ENCODE measurements around the gene HCCS. TPM values are rescaled to one million over a fixed set of nuclear protein-coding genes. Genes with fewer than 3 reads are reported as not detected.

The HCCS gene
- 18.0 and 18.6 TPM in 2 replicates for total RNA-seq

DNA sequence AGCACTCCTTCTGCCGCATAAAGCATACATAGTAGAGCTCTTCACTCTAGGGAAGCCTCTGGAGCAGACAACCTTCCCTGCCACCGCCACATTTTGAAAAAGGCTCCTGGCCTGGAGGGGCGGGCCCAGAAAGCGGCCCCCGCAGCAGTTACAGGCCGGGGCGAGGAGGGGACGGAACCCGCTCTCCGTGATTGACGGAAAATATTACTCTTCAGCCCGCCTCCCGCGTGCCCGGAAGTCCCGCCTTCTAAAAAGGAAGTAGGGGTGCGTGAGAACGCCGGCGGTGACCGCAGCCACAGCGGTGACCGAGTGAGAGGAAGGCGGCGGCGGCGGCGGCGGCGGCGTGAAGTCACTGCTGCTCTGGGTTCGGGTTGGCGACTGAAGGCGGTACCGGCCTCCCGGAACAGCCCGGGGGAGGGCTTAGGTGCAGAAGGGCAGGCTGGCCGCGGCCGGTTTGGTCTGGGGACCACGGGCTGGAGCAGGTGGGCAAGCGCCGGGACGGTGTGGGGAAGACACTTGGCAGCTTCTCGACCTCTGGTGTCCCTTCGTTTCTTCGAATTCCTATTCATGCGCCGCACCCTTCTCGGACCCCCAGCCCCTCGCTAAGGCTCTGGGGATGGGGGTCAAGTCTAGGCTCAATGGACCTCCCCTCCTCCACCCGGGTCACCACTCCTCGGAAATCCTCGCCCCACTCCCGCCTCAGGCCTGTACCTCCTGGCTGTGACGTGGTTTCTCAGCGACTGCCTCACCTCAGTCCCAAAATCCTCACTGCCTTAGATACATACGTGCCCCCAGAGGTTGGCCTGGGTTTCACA, at the start of gene HCCS:
TSS of gene HCCS (plus strand) at position 296 of the 815 bp plus-strand sequence. CDS start 729 bp downstream, outside the sequence.
- intact Hi-C loops (cut with micrococcal nuclease): loop anchor here (1.0 kb wide), 1 partner anchor 647 kb away; the partner anchor contains the start of gene MSL3

DNA sequence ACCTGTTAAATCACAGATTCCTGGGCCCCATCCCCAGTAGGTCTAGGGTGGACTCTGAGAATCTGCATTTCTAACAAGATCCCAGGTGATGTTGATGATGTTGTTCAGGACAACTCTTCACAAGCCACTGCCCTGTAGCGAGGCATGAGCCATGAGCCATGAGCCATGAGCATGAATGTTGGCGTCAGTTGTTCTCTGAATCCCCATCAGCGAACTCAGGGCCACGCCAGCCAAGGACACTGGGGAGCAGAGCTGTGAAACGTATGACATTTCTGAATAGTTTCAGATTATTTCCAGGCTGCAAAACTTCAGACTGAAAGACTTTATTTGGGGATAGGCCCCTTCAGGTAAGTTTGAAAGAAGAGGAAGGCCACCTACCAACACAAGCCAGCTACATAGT, 46.9 kb upstream of the HCCS start:
- intact Hi-C loops (cut with micrococcal nuclease): no loop called here

DNA sequence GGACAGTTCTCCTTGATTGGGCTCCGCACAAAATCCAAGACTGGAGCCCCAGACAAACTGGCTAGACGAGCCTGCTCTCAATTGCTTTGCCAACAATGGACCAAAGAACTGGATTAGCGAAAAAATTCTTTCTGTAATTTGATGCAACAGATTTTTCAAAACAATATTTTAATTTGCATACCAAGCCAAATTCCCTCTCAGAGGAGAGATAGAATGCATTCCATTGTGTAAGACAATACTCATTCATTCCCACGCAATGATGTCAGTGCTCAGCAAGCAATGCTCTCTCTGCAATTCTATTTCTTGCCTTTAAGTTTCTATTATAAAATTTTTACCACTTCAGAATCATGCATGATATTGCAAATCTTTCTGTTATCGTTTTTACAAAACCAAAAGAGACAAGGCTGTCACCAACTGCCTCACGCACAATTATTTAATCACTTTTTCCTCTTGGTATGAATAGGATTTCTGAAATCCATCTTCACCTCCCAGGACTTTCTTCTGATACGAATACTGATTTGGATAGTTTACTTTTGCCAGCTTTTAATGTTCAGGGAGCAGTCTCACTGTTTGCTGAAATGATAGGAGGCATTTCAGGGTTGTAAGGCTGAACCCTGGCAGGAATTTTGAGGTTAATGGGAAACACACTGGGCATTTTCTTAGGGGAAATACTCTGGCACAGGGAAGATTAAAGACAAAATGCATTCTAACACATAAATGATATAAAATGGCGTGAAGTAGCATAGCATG, 46.1 kb upstream of the HCCS start:
- intact Hi-C loops (cut with micrococcal nuclease): no loop called here

DNA sequence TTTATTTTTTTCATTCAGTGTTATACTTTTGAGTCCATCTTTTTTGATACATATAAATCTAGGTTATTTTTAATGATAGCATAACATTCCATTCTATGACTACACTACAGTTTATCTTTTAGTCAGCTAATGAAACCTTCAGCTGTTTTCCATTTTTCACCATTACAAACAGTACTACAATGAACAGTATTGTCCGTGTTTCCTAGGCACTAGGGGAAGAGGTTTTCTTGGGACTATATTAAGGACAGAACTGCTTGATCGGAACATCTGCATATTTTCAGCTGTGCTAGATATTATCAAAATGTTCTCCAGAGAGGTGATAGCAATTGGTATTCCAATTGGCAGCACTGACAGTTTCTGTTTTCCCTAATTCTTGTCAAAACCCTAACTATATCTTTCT, 44.3 kb upstream of the HCCS start:
- intact Hi-C loops (cut with micrococcal nuclease): no loop called here

DNA sequence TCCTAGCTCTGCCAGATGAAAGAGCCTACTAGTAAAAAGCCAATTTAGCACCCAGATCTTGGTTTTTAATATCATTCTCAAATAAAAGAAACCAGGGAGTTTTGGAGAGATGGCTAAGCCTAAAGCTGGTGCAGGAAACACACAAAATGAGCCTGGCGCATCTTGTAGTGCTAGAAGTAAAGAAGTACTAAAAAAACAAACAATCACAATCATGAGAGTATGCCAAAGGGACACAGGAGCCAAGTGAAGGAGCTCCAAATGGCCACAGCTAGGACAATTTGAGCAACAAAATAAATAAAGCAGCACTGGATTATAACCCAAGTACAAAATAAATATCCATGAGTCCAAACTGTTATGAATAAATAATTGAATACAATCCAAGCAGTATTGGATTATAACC, 37.8 kb upstream of the HCCS start:
- intact Hi-C loops (cut with micrococcal nuclease): no loop called here

DNA sequence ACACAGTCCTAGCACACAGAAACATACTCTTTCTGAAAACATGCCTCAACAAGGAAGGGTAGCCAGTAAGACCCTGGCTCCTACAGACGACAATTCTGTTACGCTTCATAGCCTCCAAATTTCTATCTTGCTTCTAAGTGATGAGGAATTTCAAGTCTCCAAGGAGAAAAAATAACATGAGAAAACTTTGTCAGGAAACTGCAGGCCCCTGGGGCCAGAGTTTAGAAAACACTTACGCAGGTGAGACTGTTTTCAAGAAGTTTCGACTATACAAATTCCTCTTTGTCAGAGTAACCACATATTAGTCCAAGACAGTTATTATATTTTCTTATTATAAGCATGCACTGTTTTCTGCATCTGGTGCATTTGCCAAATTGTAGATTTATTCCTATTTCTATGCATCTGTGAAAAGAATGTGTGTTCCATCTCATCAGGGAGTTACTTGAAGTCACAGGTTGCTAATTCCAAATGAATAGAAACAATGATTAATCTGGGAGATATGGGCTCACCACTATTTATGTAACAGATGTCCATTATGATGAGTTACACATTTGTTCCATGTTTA, 30.3 kb upstream of the HCCS start:
- intact Hi-C loops (cut with micrococcal nuclease): no loop called here

DNA sequence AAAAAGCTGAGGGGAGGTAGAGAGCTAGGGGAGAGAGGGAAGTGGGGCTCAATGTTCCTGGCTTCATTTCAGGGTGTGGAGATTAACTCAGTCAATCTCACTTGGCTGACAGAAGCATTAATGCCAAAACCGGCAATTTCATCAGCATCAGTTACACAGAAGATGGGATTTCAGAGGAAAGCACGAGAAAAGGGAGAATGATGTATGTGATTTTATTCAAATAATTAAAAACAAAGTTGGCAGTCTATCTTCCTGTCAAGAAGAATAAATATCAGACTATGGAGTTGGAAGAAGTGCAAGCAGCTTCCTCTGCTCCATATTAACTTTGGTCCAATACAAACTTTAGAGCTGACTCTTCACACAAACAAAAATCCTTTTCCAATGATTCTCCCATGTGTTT, 29.6 kb upstream of the HCCS start:
- intact Hi-C loops (cut with micrococcal nuclease): no loop called here

DNA sequence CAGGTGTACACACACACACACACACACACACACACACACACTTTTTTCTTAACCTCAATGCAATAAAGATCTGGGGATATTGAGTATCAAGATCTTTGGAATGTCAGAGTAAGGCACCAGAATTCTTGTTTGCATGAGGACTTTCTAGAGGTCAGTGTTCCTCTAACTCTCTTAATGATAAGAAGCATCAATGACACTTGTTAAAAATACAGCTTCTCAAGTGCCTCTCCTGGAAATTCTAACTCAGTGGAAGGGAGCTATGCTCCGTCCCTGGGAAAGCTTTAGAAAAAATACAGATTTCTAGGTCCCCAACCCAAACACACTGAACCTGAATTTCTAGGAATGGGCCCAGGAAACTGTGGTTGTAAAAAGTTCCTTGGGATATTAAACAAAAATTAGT, 25.8 kb upstream of the HCCS start:
- intact Hi-C loops (cut with micrococcal nuclease): no loop called here

DNA sequence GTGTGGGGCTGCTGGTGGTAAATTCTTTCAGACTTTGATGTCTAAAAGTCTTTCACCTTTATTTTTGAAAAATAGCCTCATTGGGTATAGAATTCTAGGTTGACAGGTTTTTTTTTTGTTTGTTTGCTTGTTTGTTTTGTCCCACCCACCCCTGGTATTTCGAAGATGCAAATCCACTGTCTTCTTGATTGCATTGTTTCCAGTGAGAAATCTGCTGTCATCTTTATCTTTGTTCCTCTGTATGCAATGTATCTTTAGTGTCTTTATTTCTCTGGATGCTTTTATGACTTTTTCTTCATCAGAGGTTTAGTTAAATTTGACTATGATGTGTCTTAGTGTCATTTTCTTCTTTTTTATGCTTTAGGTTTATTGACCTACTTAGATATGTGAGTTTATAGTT, 21.3 kb upstream of the HCCS start:
- intact Hi-C loops (cut with micrococcal nuclease): no loop called here

DNA sequence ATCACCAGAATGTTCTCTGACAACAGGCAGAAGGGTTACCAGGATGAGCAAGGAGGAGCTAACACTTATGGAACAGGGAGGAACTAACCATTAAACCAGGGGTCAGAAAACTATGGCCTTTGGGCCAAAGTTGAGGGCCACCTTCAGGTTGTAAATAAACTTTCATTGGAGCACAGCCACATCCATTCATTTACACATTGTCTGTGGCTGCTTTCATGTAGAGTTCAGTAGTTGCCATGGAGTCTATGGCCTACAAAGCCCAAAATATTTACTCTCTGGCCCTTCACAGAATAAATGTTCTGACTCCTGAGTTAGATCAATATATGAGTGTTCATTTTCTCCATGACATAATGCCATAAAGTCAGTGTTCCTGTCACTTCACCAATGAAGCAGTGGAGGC, 13.2 kb upstream of the HCCS start:
- intact Hi-C loops (cut with micrococcal nuclease): no loop called here

DNA sequence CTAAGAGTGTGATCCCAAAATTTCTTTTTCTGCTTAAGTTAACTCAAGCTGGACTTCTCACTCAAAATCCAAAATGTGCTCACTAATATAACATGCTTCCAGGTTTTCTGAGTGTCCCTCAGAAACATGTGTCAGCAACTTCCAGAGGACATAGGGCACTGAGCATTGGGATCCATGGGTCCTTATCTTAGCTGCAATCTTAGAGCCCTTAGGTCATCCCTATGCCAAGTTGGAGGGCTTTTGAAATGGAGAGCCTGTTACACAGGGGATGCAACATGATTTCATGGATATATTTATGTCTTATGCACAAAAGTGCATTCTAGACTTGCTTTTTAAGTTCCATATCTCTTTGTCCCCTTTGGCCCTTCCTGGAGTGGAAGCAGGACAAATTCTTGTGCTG, 11.7 kb upstream of the HCCS start:
- intact Hi-C loops (cut with micrococcal nuclease): no loop called here

DNA sequence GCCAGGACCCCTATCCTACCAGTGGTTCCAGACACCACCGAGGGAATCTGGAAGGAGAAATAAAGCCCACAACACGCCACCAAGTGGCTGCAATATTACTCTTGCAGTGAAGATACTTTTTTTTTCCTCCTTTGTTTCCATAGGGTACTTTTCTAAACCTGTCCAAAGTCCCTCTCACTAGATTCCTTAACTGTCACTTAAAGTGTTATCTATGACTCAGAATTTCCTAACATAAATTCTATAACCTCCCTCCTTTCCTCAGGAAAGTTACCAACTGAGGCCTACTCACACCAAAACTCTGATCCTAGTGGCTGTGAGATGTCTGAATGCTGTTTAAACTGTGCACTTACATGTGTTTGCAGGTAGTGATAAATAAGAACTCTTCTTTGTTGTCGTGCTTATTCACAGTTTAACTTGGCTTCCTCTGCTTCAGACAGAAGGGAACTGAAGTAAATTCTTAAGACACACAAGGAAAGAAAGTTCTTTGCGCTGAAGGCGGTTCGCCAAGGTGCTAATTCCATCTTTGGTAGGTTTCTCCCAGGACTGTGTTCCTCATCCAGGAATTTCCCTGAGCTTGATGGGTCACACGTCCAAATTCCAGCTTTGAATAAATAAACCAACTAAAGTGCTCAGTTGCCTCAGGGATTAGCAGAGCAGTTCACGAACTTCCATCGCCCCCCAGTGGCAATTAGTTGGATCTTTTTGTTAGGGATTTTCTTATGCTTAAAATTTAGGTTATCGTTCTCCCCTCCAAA, 10.7 kb upstream of the HCCS start:
- intact Hi-C loops (cut with micrococcal nuclease): no loop called here

DNA sequence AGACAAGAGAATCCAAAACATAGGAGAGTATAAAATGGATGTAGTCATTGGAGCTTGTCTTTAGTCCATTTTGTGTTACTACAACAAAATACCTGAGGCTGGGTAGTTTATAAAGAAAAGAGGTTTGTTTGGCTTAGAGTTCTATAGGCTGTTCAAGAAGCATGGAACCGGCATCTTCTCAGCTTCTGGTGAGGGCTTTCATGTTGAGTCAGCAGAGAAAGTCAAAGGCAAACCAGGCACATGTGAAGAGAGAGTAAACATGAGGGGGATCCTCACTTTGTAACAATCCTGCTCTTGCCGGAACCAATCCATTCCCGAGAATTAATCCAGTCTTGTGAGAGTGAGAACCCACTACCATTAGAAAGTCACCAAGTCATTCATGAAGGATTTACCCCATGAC, 8.1 kb upstream of the HCCS start:
- intact Hi-C loops (cut with micrococcal nuclease): no loop called here

DNA sequence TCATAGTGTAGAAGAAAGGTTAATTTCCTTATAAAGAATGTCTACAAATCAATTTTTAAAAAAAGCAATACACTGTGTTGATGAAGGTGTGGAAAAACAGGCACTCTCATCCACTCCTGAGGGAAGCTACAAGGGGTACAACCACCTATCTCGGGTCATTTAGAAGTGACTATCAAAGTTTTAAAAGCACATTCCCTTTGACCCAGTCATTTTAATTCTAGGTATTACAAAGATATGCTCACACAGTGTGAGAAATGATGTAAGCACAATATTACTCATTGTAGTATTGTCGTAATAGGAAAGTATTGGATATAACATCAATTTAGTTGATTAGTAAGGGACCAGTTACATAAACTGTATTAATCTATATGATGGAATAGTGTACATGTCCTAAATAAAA, 7.4 kb upstream of the HCCS start:
- intact Hi-C loops (cut with micrococcal nuclease): no loop called here

DNA sequence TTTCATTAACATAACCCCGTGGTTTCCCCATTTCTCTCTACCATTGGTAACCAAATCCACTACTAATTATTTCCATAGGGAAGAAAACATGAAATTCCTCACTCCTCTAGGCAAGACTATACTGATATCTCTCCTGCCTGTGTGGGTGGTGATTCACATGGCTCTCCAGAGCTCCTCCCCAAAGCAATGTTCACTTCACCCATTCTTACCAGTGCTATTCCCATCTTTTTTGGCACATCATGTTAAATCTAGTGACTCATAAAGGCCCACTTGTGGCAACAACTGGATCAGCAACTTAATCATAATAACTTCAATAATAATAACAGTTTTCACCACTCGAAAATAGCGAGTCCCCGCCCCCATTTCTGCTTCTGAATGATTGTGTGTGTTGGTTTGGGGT, 6.1 kb upstream of the HCCS start:
- intact Hi-C loops (cut with micrococcal nuclease): no loop called here

DNA sequence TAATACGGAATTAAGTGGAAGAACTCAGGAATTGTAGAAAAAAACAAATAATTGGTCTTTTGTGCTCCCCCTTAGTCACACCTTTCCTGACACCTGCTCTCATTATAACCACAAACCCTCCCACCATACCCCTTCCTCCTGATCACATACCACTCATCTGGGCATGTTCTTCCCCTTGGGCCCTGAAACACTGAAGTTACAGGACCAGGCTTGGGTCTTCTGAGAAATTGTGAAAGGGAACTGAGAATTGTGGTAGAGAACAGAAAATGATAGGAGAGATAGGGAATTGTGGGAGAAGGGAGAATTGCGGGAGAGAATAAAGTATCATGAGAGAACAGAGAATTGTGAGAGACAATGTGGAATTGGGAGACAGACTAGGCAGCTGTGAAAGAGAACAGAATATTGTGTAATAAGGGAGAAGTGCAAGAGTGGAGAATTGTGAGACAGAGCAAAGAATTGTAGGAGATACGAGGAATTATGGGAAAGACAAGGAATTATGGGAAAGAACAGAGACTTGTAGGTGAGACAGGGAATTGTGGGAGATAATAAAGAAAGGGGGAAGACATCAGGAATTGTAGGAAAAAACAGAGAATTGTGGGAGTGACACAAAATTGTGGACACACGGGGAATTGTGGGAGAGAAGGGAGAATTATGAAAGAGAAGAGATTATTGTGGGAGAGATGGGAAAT, 2.7 kb upstream of the HCCS start:
- intact Hi-C loops (cut with micrococcal nuclease): no loop called here

DNA sequence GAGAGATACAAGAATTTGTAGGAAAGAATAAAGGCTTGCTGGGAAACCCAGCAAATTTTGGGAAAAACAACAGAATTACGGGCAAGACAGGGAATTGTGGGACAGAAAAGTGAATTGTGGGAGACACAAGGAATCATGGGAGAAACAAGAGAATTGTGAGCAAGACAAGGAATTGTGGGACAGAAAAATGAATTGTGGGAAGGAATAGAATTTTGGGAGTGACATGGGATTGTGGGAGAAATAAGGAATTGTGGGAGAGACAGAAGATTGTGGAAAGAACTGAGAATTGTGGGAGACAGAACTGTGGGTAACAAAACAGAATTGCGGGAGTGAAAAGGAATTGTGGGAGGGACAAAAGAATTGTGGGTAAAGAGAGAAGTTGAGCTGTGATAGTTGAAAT, 1.2 kb upstream of the HCCS start:
- intact Hi-C loops (cut with micrococcal nuclease): no loop called here

DNA sequence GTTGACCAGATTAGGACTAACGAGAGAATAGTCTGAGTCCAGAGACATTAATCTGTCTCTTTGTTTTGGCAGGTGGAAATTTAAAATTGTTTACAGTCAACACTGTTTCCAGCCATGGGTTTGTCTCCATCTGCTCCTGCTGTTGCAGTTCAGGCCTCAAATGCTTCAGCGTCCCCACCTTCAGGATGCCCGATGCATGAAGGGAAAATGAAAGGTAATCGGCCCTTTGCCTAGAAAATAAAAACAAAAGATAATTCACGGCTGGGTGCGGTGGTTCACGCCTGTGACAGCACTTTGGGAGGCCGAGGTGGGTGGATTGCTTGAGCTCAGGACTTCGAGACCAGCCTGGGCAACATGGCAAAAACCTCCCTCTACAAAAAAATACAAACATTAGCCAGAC, 815 bp downstream of the HCCS start:
- intact Hi-C loops (cut with micrococcal nuclease): loop anchor here (1.0 kb wide), 1 partner anchor 646 kb away; the partner anchor contains the start of gene MSL3

DNA sequence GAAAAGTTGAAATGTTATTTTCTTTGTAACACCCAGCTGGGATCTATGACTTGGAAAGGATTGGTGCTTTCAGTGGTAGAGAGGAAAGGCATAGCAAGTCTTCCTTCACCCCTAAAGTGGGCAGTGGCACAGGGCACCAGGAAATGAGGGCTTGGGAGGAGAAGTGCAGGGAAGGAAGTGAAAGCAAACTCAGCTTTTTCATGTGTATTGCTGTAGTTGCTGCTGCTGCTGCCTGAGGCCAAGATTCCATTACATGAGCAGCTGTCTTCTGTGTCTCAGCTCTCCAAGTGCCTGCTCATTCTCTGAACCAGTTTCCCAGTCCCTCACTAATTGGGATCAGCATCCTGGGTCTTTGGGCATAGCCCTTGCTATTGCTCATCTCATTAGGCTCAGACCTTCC, 2.6 kb downstream of the HCCS start:
- intact Hi-C loops (cut with micrococcal nuclease): no loop called here

DNA sequence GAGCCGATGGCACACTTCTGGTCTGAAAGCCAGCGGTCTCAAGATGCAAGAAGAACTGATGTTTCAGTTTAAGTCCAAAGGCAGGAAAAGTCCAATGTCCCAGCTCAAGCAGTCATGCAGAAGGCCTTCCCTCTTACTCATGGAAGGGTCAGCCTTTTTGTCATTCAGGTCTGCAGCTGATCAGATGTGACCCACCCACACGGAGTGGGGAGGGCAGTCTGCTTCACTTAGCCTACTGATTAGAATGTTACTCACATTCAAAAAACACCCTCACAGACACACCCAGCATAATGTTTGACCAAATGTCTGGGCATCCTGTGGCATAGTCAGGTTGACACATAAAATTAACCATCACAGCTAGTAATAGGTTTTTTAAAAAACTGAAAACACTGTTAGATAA, 6.6 kb downstream of the HCCS start:
- intact Hi-C loops (cut with micrococcal nuclease): no loop called here

DNA sequence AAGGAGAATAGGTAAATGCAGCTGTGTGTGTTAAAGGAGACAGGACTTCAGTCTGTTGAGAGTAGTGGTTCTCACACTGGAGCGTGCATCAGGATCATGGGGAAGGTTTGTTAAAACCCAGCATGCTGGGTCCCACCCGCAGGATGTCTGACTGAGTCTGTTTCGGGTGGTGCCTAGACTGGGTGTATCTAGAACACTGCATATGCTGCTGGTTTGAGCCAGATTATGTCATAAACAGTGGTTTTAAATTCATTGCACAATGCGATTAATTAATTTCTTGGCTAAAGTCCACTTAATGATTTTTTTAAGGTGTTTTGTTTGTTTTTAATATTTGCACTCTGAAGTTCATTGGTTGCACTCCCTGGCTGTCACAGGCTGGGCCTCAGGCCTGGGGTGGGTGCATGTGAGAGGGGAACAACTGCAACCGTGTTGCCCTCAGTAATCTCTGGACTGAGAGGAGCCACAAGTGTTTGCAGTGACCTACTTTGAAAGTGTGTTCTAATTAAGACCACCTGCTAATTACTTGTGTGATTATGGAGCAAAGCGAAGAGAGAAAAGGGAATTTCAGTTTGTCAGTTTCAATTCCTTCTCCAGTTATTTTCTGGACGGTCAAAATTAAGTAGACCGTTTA, 8.3 kb downstream of the HCCS start:
- intact Hi-C loops (cut with micrococcal nuclease): no loop called here
